Neuronal stem cell (in vitro differentiated cells): ENCODE results near the gene NUDT1. TPM values are rescaled to one million over a fixed set of nuclear protein-coding genes. Genes with fewer than 3 reads are reported as not detected.

Source experiments
- DNase-seq: peaks from one replicate; pipeline ENCODE4 v3.0.0-alpha.2; 2013; ENCODE audit warnings: low spot score
- H2AFZ ChIP-seq: one replicate; pipeline ENCODE4 v1.6.1; 2013; ENCODE audit warnings: mild to moderate bottlenecking, low read length, inconsistent platforms
- H2AK5ac ChIP-seq: 2 replicates; pipeline ENCODE4 v1.6.1; 2013; ENCODE audit warnings: low read depth, mild to moderate bottlenecking, inconsistent platforms, low read length, moderate library complexity, mixed read lengths
- H2BK120ac ChIP-seq: 2 replicates; pipeline ENCODE4 v1.6.1; 2013; ENCODE audit warnings: low read depth, mild to moderate bottlenecking, inconsistent platforms, low read length, moderate library complexity, mixed read lengths
- H2BK12ac ChIP-seq: one replicate; pipeline ENCODE4 v1.6.1; 2013; ENCODE audit warnings: low read length, inconsistent platforms
- H2BK15ac ChIP-seq: 2 replicates; pipeline ENCODE4 v1.6.1; 2013; ENCODE audit warnings: mild to moderate bottlenecking, low read length, inconsistent platforms, mixed read lengths
- H2BK5ac ChIP-seq: one replicate; pipeline ENCODE4 v1.6.1; 2013; ENCODE audit warnings: inconsistent platforms, mild to moderate bottlenecking, low read length, moderate library complexity
- H3K14ac ChIP-seq: one replicate; pipeline ENCODE4 v1.6.1; 2013; ENCODE audit warnings: low read length, inconsistent platforms
- H3K18ac ChIP-seq: 2 replicates; pipeline ENCODE4 v1.6.1; 2013; ENCODE audit warnings: low read length, inconsistent platforms
- H3K23ac ChIP-seq: 2 replicates; pipeline ENCODE4 v1.6.1; 2013; ENCODE audit warnings: low read depth, mild to moderate bottlenecking, mixed read lengths, low read length, inconsistent platforms; ENCODE audit not compliant: poor library complexity
- H3K27ac ChIP-seq: replicated peaks from 3 replicates; pipeline ENCODE4 v1.5.1; 2013; ENCODE audit warnings: low read length, inconsistent platforms
- H3K27me3 ChIP-seq, 3 experiments: 2 replicates each; pipeline ENCODE4 v1.6.1; 2013; ENCODE audit warnings: low read length in 3 of 3, mild to moderate bottlenecking in 2 of 3, inconsistent platforms in 1 of 3, low read depth in 1 of 3, mixed read lengths in 1 of 3, moderate library complexity in 1 of 3; ENCODE audit not compliant: control insufficient read depth in 3 of 3, insufficient read depth in 3 of 3
- H3K36me3 ChIP-seq, 2 donors: replicated peaks in 1 of 2; 2 replicates each; pipeline ENCODE4 v1.6.1; 2013; ENCODE audit warnings: low read length in 2 of 2; ENCODE audit not compliant: control insufficient read depth in 2 of 2, insufficient read depth in 2 of 2
- H3K4ac ChIP-seq: 2 replicates; pipeline ENCODE4 v1.6.1; 2013; ENCODE audit warnings: inconsistent platforms, mild to moderate bottlenecking, low read length, moderate library complexity
- H3K4me1 ChIP-seq, 2 donors: 1 replicate in 1 of 2; 2 replicates in 1 of 2; pipeline ENCODE4 v1.6.1; 2013; ENCODE audit warnings: low read length in 2 of 2, low read depth in 1 of 2; ENCODE audit not compliant: control insufficient read depth in 2 of 2, insufficient read depth in 1 of 2
- H3K4me2 ChIP-seq: one replicate; pipeline ENCODE4 v1.6.1; 2013; ENCODE audit warnings: mild to moderate bottlenecking, low read length, inconsistent platforms; ENCODE audit not compliant: insufficient read depth, poor library complexity, severe bottlenecking
- H3K4me3 ChIP-seq, 2 donors: 2 replicates each; pipeline ENCODE4 v1.5.1; 2013; ENCODE audit warnings: low read length in 2 of 2, mild to moderate bottlenecking in 2 of 2, inconsistent platforms in 1 of 2, moderate library complexity in 1 of 2
- H3K79me1 ChIP-seq: one replicate; pipeline ENCODE4 v1.6.1; 2013; ENCODE audit warnings: low read depth, mild to moderate bottlenecking, inconsistent platforms, low read length, moderate library complexity
- H3K9ac ChIP-seq: one replicate; pipeline ENCODE4 v1.6.1; 2013; ENCODE audit warnings: mild to moderate bottlenecking, low read depth, low read length, inconsistent platforms; ENCODE audit not compliant: poor library complexity
- H3K9me3 ChIP-seq, 2 donors: replicated peaks in 1 of 2; 2 replicates each; pipeline versions ENCODE3 to v1.6.1; 2013; ENCODE audit warnings: low read length in 2 of 2, mild to moderate bottlenecking in 2 of 2, inconsistent platforms in 1 of 2, low read depth in 1 of 2, mixed read lengths in 1 of 2, moderate library complexity in 1 of 2; ENCODE audit not compliant: control insufficient read depth in 2 of 2, insufficient read depth in 1 of 2
- H4K8ac ChIP-seq: one replicate; pipeline ENCODE4 v1.6.1; 2013; ENCODE audit warnings: low read depth, mild to moderate bottlenecking, inconsistent platforms, low read length, moderate library complexity
- H4K91ac ChIP-seq: one replicate; pipeline ENCODE4 v1.6.1; 2013; ENCODE audit warnings: low read length, low read depth, mild to moderate bottlenecking, inconsistent platforms; ENCODE audit not compliant: poor library complexity
- WGBS, 2 donors: extraction: QIAGEN DNeasy Blood & Tissue Kit; methylation state at CpG; one replicate each; pipeline ENCODE4 v1.1.7; 2013; ENCODE audit warnings: missing lambda C conversion rate in 2 of 2, mixed read lengths in 1 of 2; ENCODE audit not compliant: insufficient read length in 2 of 2, insufficient replicate concordance in 1 of 2; ENCODE audit errors: extremely low coverage in 2 of 2; 5-methylcytosine and 5-hydroxymethylcytosine counted together
- polyA plus RNA-seq, 2 experiments: library from polyadenylated mRNA; stranded (reverse); fragments of 200-250 nt; gene quantifications; one replicate each; pipeline ENCODE4 v1.2.3, GENCODE V29; 2013

NUDT1 gene
- polyA plus RNA-seq (2013, experiment 1 of 2): 46.7 TPM
- polyA plus RNA-seq (2013, experiment 2 of 2): 46.4 TPM

- H2BK5ac ChIP-seq: peak within 1 kb of the TSS; percentile 93
- H2AFZ ChIP-seq: peak within 1 kb of the TSS; percentile 99
- no peak within 1 kb of the TSS for H2BK12ac ChIP-seq
- H3K4me3 ChIP-seq: peak within 1 kb of the TSS; percentile 88 to 98
- no peak within 1 kb of the TSS for H3K4ac ChIP-seq
- H2BK120ac ChIP-seq: no peak within 1 kb of the TSS
- H3K36me3 ChIP-seq: peaks cover 24 to 47% of the 10 kb centered on the region in 2 donors
- DNase-seq: peak; percentile 86
- no peak within 1 kb of the TSS for H2BK15ac ChIP-seq
- no peaks in the 10 kb centered on the region for H3K27me3 ChIP-seq
- peak within 1 kb of the TSS; percentile 92 for H2AK5ac ChIP-seq
- peak within 1 kb of the TSS; percentile 92 for H3K4me2 ChIP-seq
- WGBS, 2 donors: no CpG with 5 or more reads among the region's 81 CpGs
- H3K27ac ChIP-seq: no peak within 1 kb of the TSS
- peak within 1 kb of the TSS; percentile 97 for H3K18ac ChIP-seq
- no peak within 1 kb of the TSS for H4K8ac ChIP-seq
- H3K23ac ChIP-seq: peak within 1 kb of the TSS; percentile 92
- H3K9me3 ChIP-seq: no peaks in the 10 kb centered on the region
- peaks cover 0 to 5% of the 10 kb centered on the region in 2 donors for H3K4me1 ChIP-seq
- peak within 1 kb of the TSS; percentile 97 for H3K14ac ChIP-seq
- peaks cover 11% of the 10 kb centered on the region for H3K79me1 ChIP-seq
- H3K9ac ChIP-seq: peak within 1 kb of the TSS; percentile 92
- H4K91ac ChIP-seq: no peak within 1 kb of the TSS
Measured at GRCh38 chr7:2241580-2242540, at the start of gene NUDT1, which contains the start of gene MRM2. NUDT1 (plus strand) TSS chr7:2242226; CDS start chr7:2244575, 2,349 bp downstream. MRM2 (minus strand) TSS chr7:2242205; CDS start chr7:2242169, 36 bp downstream.

DNA sequence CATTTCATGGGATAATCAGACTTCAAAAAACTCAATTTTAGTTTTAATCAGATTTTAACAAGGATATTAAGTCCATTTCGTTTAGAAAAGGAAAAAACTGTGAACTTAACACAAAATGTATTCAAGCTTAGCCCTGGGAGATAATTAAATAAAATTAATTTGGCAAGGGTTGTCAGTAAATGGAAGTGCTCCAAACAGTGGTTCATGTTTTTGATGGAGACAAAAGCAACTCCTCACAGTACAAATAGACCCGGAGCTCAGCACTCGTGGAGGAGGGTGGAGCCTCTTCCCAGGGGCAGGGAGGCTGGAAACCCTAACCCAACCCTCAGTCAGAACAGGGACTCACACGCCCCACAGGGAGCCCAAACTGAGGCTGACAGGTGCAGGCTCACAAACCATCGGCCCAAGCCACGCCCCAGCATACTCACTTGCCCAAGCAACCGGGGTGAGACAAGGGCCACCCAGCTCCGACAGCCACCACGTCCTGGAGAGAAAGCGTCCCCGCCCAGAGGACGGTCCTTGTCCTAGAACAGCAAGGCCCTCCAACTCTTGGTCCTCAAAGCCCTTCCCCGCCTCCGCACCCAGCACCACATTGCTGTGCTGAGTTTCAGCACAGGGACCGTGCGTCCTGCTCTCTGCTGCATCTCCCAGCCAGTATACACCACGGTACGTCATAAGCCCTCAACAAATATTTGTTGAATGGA, 49.0 kb upstream of the NUDT1 start:
- Histone ChIP-seq H3K27me3 (peaks cover 0 to 2% (median 0%) of the 10 kb centered on the region in 3 experiments), H2BK15ac (no peak overlapping the region), H3K23ac (peak overlapping the region; percentile 65), H3K4me2 (no peak overlapping the region), H2BK5ac (no peak overlapping the region), H2BK12ac (no peak overlapping the region), H2BK120ac (no peak overlapping the region), H3K4me3 (no peak overlapping the region), H3K27ac (no peak overlapping the region), H3K36me3 (peaks cover 14 to 57% of the 10 kb centered on the region in 2 donors), H3K4ac (no peak overlapping the region), H2AK5ac (peak overlapping the region; percentile 78), H3K4me1 (peaks cover 0 to 1% of the 10 kb centered on the region in 2 donors), H4K8ac (no peak overlapping the region), H2AFZ (no peak overlapping the region), H3K9me3 (peaks cover 14 to 38% of the 10 kb centered on the region in 2 donors), H3K79me1 (peaks cover 11% of the 10 kb centered on the region), H3K18ac (no peak overlapping the region), H4K91ac (no peak overlapping the region), H3K9ac (no peak overlapping the region), H3K14ac (no peak overlapping the region)
- WGBS, 2 donors: no CpG with 5 or more reads among the region's 18 CpGs
- DNase-seq: no peak

DNA sequence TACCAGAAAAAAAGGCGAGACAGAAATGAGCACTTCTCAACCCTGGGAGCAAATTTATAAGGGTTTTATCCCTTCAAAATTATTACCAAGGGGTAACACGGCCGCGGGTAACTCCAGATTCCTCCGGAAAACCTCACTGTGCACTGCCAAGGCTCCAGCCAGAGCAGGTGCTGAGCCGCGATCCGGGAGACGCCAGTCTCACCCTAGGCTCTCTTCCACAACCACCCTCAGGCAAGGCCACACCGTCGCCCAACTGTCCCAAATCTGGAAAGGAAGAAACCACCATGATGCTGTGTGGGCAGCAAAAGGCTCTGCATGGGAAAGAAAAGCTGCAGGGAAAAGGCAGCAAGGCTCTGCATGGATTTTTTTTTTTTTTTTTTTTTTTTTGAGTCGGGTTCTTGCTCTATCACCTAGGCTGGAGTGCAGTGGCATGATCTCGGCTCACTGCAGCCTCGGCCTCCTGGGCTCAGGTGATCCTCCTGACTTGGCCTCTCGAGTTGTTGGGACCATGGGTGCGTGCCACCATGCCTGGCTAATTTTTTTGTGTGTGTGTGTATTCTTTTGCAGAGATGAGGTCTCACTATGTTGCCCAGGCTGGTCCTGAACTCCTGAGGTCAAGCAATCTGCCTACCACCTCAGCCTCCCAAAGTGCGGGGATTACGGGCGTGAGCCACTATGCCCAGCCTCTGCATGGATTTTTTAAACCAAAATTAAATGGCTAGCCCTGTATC, 48.3 kb upstream of the NUDT1 start:
- Histone ChIP-seq H3K36me3 (peaks cover 14 to 63% of the 10 kb centered on the region in 2 donors), H4K91ac (no peak overlapping the region), H3K23ac (no peak overlapping the region), H3K18ac (peak overlapping the region; percentile 73), H2BK120ac (no peak overlapping the region), H2BK15ac (no peak overlapping the region), H3K27me3 (peaks cover 0 to 2% (median 0%) of the 10 kb centered on the region in 3 experiments), H3K4me2 (no peak overlapping the region), H4K8ac (no peak overlapping the region), H2BK12ac (no peak overlapping the region), H2BK5ac (no peak overlapping the region), H3K4me1 (peaks cover 0 to 1% of the 10 kb centered on the region in 2 donors), H3K4me3 (no peak overlapping the region), H3K14ac (no peak overlapping the region), H3K79me1 (peaks cover 14% of the 10 kb centered on the region), H3K9me3 (peaks cover 14 to 31% of the 10 kb centered on the region in 2 donors), H3K9ac (no peak overlapping the region), H2AFZ (no peak overlapping the region), H2AK5ac (no peak overlapping the region), H3K27ac (no peak overlapping the region), H3K4ac (no peak overlapping the region)
- DNase-seq: no peak
- WGBS, 2 donors: no CpG with 5 or more reads among the region's 19 CpGs
